ENCODE measurements around the gene EPN3.

Gene EPN3

DNA sequence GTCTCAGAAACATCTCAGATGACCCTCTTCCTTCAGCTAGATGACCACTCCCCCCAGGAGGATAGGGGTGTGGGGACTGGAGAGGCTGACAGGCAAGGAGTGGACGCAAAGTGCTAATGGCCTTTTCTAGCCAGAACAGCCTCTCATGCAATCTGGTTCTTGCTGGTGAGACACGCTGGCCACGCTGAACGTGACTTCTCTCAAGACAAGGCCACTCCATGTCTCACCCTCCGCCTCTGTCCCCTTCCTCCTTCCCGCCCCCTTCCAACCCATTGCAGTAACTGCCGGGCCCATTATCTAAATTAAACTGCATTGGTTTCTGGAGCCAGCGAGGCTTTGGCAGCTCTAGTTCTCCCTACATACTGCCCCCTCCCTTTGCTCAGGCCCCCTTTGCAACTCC, 37.5 kb downstream of the EPN3 start:
- DNase-seq: no peak

DNA sequence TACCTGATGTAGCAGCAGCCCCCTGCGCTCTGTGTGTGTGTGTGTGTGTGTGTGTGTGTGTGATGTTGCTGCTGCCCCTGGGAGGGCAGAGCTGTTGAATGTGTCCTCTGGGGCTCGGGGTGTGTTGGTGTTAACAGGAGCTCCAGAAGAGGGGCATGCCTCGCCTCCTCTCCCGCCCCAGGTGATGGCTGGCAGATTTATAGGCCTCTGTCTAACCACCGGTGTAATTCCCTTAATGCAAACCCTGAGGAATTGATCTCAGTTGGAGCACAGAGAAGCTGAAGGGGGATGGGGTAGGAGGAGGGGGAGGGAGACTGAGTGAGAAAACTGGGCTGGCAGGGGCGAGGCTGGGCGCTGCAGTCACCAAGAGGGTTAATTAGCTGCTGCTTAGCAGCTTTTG, 38.0 kb downstream of the EPN3 start:
- no peak for DNase-seq

DNA sequence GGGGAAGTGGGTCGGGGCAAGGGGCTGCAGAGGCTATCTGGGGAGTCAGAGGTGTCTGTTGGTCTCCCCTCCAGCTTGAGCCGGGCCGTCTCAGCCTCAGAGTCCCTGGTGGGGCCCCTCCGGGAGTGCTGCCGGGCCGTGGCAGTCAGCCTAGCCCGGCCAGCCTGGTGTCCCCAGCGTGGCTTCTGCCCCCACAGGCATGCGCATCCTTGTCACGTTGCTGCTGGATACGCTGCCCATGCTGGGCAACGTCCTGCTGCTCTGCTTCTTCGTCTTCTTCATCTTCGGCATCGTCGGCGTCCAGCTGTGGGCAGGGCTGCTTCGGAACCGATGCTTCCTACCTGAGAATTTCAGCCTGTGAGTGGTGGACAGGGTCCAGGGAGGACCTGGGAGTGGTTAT, 39.1 kb downstream of the EPN3 start:
- DNase-seq: no peak

DNA sequence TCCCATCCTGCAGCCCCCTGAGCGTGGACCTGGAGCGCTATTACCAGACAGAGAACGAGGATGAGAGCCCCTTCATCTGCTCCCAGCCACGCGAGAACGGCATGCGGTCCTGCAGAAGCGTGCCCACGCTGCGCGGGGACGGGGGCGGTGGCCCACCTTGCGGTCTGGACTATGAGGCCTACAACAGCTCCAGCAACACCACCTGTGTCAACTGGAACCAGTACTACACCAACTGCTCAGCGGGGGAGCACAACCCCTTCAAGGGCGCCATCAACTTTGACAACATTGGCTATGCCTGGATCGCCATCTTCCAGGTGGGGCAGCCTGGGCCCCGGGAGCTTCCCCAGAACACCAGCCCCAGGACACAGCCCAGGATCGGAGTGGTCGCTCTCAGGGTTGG, 40.0 kb downstream of the EPN3 start:
- no peak for DNase-seq

DNA sequence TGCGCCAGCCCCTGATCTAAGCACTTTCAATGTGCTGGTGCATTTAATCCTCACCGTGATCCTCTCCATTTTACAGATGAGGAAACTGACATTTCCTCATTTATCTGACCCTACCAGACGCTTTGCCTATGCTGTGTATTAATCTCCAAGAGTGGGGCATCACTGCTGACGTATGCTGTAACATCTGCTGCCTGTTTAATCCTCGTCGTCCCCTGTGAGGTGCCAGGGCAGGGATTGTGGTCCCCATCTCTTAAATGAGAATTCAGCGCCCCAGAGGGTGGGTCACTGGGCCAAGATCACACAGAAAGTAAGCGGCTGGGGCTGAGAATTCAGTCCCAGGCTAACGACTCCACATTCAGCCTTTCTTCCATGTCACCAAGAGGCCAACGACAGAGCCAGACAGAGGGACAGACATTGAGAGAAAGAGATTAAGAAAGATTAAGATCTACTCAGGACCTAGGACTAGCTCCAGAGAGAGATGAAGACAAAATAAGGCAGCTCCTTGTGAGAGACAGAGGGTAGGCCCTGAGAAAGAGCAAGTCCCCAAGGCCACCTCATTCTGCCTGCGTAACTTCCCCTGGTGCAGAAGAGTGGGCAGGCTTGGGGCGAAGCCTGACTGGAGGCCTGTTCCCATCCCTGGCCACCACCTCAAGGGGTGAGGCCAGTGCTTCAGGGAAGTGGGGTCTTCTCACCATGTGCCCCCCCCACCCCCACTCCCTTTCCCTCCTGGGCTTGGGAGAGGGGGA, 41.5 kb downstream of the EPN3 start:
- DNase-seq: no peak

DNA sequence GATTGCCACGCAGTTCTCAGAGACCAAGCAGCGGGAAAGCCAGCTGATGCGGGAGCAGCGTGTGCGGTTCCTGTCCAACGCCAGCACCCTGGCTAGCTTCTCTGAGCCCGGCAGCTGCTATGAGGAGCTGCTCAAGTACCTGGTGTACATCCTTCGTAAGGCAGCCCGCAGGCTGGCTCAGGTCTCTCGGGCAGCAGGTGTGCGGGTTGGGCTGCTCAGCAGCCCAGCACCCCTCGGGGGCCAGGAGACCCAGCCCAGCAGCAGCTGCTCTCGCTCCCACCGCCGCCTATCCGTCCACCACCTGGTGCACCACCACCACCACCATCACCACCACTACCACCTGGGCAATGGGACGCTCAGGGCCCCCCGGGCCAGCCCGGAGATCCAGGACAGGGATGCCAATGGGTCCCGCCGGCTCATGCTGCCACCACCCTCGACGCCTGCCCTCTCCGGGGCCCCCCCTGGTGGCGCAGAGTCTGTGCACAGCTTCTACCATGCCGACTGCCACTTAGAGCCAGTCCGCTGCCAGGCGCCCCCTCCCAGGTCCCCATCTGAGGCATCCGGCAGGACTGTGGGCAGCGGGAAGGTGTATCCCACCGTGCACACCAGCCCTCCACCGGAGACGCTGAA, 43.2 kb downstream of the EPN3 start:
- DNase-seq: no peak

DNA sequence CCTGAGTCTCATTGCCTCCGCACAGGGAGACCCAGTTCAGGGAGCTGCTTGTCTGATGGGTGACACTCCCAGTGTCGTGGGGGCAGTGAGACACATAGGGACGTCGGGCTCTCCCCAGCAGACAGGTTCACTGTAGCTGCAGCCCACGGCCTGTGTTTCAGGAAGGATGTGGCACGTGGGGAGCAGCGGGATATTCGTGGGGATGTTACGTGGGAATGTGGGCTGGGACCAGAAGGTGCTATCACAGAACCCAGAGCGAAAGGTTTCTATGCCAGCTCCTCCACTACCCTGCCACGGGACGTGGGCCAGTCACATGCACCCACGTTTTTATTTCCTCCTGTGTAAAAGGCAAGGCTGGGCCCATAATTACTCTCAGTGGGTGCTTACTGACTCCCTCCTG, 44.3 kb downstream of the EPN3 start:
- DNase-seq: no peak

DNA sequence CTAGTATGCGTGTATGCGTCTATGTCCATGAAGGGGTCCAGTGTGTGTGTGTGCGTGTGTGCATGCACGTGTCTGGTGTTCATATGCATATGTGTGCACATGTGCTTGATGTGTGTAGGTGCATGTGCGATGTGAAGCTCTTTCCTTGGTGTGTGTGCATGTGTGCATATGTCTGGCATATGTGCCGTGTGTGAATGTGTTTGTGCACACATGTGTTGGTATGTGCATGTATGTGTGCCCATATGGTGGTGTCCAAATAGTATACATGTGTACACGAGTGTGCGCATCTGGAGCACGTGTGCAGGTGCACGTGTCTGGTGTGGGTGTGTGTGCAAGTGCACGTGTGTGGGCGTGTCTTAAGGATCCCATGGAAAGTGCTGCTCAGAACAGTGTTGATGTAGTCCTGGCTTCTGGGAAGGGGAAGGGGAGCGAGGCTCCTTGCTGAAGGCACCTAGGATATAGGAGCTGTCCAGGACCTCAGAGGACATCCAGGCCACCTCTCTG, 45.0 kb downstream of the EPN3 start:
- no peak for DNase-seq

DNA sequence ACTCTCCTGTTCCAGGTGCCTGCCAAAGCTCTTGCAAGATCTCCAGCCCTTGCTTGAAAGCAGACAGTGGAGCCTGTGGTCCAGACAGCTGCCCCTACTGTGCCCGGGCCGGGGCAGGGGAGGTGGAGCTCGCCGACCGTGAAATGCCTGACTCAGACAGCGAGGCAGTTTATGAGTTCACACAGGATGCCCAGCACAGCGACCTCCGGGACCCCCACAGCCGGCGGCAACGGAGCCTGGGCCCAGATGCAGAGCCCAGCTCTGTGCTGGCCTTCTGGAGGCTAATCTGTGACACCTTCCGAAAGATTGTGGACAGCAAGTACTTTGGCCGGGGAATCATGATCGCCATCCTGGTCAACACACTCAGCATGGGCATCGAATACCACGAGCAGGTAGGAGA, 45.6 kb downstream of the EPN3 start:
- DNase-seq: no peak

DNA sequence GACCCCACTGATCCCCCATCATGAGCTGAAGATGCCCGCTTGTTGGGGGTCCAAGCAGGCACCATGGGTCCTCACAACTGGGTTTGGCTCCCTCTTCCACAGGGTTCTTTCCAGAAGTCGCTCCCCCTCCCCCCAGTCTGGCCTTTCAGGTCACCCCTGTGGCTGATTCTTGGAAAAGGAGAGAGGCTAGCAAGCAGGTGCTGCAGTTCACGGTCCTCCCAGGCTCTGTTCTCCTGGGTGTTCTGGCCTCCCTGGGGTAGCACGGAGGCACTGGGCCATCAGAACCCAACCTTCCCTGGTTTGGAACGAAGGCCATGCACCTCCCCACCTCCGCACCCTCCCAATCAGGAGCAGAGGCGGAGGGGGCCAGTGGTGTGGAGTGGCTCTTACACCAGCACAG, 46.9 kb downstream of the EPN3 start:
- no peak for DNase-seq

DNA sequence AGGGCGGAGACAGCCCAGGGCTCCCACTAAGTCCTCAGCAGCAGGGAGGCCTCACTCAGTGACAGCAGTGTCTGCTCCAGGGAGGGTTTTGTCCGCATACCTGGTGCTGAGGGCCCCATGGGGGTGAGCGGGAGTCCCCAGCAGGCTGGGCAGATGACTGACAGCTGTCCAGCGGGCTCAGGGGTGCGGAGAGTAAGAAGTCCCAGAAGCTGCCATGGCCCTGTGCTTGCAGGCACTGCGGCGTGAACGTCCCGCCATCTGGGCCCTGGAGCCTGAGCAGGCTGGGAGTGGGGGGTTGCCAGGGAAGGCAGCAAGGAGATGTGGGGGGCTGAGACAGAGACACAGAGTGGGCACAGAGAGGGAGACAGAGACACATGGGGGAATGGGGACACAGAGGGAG, 48.1 kb downstream of the EPN3 start:
- no peak for DNase-seq

DNA sequence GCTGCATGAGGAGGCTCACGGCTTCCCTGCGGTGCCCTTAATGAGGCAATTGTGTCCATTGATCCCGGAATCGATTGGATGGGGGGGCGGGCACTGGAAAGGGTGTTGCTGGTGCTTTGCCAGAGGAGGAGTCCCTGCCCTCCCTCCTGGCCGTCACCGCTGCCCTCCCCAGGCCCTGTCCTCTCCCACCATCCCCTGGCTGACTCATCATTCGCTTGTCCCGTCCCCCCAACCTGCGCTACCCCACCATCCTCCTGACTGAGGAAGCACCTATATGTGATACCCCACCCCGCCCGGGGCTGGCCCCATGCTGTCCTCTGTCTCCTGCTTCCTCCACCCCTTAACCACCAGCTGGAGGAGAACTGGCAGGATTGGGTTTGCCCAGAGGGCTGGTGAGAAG, 48.8 kb downstream of the EPN3 start:
- DNase-seq: no peak

DNA sequence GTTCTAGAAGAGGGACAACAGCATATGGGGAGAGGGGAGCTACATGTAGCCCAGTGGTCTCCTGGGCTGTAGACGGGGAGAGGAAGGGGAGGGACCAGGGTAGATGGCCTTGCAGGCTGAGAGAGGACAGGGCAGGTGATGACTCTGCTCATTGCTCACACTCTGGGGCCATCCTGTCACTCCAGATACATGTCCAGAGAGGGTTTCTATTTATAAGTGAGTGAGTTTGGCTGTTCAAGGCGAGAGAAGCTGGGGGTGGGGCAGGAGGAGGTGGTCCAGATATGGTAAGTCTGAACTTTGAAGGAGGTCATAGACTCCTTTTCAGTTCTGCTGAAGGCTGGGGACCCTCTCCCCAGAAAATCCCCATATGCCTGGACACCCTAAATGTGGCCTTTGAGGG, 50.2 kb downstream of the EPN3 start:
- DNase-seq: no peak

DNA sequence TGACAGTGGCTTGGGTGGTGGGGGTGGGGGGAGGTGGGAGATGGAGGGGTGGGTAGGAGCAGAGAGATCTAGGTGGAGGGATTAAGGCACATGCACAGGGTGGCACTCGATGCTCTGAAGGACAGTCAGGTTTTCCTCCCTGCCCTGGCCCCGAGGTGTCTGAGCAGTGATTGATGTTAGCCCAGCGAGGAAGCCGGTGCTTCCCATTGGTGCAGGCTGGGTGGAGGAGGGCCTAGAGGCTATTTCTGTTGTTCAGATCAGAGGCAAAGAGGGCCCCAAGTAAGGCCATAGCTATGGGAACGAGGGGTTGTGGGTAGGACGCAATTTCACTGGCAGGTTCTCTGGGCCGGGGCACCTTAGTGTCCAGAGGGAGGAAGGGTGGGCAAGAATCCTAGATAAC, 51.1 kb downstream of the EPN3 start:
- DNase-seq: no peak

DNA sequence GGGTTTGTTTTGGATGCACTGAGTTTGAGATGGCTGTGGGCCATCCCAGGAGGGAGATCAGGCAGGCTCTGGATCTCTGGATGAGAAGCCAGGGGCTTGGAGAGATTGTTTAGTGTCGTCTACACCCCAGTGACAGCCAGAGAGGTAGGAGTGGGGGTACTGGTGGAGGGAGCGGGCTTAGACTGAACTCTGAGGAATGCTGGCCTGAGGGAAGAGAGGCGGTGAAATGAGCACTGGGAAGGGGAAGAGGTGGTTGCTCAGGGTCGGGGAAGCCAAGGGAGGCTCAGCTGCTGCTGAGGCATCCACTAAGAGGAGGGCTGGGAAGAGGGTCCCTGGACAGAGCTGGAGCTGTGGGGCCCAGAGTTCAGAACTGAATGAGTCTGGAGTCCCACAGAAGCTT, 51.6 kb downstream of the EPN3 start:
- DNase-seq: no peak

DNA sequence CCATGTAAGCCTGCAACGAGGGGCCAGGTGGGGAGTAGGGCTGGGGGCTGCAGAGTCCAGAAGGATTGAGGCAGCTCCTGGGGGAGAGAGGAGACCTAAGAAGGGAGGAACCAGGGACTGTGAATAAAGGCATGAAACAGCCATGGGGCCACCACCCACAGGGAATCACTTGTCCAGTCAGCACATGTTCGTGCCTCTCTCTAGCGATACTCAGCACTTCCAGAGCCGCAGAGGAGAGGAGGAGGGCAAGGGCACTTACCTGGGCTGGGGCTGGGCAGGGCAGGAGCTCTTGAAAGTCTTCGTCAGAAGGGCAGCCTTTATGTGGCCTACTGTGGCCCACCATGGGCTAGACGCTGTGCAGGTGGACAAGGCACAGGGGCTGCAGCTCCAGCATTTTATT, 52.2 kb downstream of the EPN3 start:
- no peak for DNase-seq

DNA sequence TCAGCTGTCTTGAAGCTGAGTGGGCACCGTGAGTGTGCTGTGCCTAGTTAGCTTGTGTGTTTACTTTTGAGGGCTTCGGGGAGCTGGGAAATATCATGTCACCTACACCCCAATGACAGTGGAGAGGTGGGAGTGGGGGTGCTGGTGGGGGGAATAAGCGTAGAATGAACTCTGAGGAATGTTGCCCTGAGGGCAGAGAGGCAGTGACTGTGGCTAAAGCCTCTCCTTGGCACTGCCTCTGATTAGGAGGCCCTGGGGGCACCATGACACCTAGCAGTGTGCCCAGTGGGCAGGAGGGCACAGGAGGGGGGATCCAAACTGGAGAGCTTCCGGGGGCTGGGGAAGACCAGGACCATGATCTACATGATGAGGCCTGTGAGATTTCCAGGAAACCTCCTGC, 52.8 kb downstream of the EPN3 start:
- no peak for DNase-seq

DNA sequence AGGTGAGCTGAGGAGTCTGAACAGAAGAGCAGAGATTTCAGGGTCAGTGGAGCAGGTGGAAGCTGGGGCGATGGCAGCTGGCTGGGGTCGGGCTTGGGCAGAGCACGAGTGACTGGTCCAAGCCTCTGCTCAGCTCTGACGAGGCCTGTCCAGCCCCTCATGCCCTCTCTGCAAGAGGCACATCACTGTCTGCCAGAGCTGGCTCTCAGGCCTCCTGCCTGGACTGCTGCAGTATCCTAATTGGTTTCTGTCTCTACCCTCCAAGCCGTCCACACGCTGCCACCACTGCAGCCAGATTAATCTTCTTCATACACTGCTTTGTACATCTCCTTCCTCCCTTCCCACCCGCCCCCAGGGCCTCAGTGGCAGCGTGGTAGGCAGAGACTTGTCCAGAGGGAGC, 53.4 kb downstream of the EPN3 start:
- DNase-seq: no peak

DNA sequence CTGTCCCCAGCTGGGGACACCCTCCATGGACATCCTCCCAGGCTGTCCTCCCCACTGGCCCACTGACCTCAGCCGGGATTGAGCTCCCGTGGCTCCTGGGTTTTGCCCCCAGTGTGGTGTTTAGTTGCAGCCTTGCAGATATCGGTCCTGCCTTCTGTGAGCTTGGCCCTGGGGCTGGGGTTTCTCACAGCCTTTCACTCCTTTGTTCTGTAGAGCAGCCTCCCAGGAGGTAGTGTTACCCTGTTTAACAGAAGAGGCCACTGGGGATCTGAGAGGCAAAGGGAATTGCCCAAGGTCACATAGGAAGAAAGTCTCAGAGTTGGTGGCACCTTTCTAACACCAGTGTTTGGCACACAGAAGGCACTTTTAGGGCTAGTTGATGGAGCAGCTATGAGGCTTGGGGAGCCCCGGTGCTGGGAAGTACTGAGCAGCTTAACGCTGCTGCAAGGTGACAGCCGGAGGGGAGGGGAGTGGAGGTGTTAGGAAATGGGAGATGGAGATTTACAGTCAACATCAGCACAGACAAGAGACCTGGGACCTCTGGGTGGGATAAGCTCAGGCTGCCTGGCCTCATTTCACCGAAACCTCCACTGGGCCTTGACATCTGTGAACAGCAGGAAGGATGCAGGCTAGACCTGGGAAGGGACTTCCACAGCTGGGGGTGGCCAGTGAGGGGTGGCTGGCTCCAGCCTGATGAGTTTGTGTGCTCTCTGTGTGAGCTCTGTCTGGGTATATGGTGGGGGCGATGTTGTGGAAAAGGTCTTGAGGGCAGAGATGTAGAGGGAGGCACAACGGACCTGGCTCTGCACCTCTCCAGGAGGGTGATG, 54.1 kb downstream of the EPN3 start:
- DNase-seq: no peak

DNA sequence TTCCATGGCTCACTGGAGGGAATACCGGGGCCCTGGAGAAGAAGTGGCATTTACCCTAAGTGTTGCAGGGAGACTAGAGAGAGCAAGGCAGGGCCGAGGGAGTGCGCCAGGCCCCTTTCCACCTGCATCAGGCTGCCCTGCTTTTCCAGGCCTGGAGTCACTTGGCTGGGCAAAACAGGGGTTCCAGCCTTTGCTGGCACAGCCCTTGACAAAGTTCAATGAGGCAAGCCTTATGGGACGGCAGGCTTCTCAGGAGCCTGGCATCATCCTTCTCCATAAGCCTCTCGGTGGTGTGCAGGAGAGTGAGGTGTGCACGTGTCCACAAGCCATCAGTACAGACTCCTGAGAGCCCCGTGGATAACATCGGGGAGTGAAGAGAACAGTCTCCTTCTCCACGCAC, 55.0 kb downstream of the EPN3 start:
- no peak for DNase-seq

DNA sequence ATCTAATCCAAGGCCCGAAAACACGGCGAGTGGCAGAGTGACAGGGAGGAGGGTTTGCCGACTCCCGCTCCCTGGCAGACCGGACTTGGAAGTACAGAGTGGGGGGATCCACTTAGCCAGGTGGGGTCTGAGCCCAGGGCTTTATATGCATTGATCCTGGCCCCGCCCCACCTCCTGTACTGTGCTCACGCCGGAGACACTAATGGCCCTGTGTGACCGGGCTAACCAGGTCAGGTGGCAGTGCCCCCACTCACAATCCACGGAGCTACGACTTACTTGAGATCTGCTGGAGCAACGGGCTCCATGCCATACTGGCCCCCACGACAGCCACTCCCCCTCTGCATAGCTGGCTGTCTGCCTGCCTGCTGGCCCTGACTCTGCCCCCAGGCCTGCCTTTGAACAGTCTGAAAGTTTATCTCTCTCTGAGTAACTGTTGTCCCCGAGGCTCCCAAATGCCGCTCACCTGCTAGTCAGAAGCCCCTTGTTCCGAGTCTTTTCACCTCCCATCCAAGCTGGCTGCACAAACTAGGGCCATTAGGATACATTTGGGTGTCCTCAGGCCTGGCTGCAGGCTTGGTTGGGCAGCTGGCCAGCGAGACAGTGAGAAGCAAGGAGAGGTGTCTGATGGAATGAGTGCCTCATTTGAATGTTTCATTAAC, 56.0 kb downstream of the EPN3 start:
- no peak for DNase-seq

DNA sequence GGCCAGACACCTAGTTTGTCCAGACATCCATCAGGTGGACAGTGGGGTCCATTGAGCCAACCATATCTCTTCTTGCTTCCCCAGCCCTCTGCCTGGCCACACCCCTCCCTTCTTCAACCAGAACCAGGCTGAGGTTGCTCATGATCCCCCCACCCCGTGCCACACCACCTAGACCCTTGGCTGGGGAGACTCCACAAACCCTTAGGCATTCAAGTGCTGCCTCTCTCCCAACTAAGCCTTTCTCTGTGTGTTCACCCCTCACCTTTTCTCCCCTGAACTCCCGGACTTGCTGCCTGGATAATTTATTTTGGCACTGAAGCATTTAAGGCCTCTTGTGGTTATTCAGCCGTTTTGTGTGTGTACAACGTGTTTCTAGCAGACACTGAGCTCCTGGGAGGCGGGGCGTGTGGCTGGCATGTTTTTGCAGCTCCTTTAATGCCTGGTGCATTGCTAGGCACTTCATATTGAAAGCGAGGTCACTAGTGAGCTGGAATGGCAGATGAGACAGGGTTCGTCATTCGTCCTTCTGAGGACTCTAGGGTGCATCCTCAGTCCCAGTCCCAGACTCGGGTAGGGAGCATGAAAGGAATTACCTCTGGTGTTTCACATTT, 56.7 kb downstream of the EPN3 start:
- no peak for DNase-seq

All from T-helper 2 cell (primary cell).